ENCODE measurements around the gene SESN1. TPM values are rescaled to one million over a fixed set of nuclear protein-coding genes. Genes with fewer than 3 reads are reported as not detected.

Gene SESN1
- total RNA-seq, 1 donor from 2014 or later, result 29.6 TPM

- intact Hi-C loops (cut with DNase I), result no loop called here
- no peak for DNase-seq (ENCODE audit: low spot score)
These were observed 49.2 kb downstream of the SESN1 start for GRCh38 chr6:109045493-109045892.

DNA sequence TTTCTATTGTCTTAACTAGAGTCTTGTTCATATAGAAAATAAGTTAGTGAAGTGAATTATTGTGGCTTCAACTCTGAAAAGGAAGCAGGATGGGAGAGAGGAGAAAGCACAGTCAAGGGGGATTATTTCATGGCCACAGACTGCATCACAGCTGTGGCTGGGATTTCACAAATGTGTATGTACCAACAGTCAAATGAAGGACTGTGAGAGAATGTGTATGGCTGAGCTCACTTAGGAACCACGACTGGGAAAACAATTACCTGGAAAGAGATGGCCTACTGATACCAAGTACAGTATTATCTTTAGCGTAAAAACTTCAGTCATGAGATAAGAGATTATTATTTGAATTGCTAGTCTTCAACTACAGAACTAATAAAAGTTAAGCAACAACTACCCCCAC, 54.9 kb downstream of the SESN1 start:
- intact Hi-C loops (cut with DNase I), result no loop called here

GRCh38 chr6:109038837-109039398, 55.7 kb downstream of the SESN1 start:
- intact Hi-C loops (cut with DNase I), result no loop called here
- DNase-seq (ENCODE audit: low spot score), result no peak

More for the DNA sequence above, 54.9 kb downstream of the SESN1 start:
- no peak for DNase-seq (ENCODE audit: low spot score)

GRCh38 chr6:109036574-109037294, 57.9 kb downstream of the SESN1 start:
- intact Hi-C loops (cut with DNase I), result no loop called here
- no peak for DNase-seq (ENCODE audit: low spot score)

- DNase-seq (ENCODE audit: low spot score), result no peak
- intact Hi-C loops (cut with DNase I), result no loop called here
These were observed 60.1 kb downstream of the SESN1 start for GRCh38 chr6:109034526-109034925.

DNA sequence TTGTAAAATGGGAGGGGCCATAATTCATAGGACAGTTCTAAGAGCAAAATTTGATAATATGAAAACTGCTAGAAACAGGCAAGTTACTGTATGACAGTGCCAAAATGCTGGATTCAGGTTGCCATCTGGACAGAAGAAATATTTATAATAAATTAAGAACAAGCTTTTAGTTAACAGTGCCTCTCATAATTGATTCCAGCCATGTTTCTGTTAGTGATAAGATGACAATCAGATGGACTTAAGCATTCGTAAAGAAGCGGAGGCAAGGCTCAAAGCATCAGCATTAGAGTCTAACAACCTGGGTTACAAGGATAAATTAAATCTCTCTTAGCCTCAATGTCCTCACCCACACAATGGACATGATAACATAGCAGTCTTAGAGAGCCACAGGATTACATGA, 61.0 kb downstream of the SESN1 start:
- intact Hi-C loops (cut with DNase I), result no loop called here
- DNase-seq (ENCODE audit: low spot score), result no peak

DNA sequence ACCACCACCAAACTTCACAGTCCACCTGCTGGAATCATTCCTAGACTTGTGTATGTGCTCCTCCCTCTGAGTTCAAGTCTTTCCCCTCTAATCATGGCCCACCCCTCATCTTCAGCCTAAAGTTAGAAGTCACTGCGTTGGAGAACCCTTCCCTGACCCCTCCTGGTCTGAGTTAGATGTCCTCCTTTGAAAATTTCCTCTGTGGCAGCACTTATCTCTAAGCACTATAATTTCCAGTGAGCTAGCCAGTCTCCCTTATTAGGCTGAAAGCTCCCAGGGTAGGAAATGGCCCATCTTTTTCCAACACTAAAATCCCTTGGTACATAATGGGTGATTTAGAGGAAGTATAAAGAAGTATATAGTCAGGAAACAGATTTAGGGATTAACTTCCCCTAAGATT, 63.2 kb downstream of the SESN1 start:
- intact Hi-C loops (cut with DNase I), result no loop called here
- DNase-seq (ENCODE audit: low spot score), result no peak

GRCh38 chr6:109029313-109029712, 65.3 kb downstream of the SESN1 start:
- DNase-seq (ENCODE audit: low spot score), result no peak
- intact Hi-C loops (cut with DNase I), result no loop called here

GRCh38 chr6:109028439-109028838, 66.2 kb downstream of the SESN1 start:
- intact Hi-C loops (cut with DNase I), result no loop called here
- DNase-seq (ENCODE audit: low spot score), result no peak

DNA sequence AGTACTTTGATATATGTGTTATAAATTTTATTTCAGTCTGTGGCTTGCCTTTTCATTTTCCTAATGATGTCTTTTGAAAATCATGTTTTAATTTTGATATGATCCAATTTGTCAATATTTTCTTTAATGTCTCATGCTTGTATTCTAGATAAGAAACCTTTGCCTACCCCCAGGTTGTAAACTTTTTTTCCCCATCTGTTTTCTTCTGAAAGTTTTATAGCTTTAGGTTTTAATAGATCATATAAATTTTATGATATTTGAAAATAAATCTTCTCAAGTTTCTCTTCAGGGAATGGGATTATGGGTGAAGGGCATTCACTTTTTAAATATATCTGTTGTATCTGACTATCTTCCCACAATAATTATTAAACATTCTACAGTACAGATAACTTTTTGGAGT, 66.7 kb downstream of the SESN1 start:
- intact Hi-C loops (cut with DNase I), result no loop called here
- no peak for DNase-seq (ENCODE audit: low spot score)

GRCh38 chr6:109025639-109026038, 69.0 kb downstream of the SESN1 start:
- DNase-seq (ENCODE audit: low spot score), result no peak
- intact Hi-C loops (cut with DNase I), result no loop called here

DNA sequence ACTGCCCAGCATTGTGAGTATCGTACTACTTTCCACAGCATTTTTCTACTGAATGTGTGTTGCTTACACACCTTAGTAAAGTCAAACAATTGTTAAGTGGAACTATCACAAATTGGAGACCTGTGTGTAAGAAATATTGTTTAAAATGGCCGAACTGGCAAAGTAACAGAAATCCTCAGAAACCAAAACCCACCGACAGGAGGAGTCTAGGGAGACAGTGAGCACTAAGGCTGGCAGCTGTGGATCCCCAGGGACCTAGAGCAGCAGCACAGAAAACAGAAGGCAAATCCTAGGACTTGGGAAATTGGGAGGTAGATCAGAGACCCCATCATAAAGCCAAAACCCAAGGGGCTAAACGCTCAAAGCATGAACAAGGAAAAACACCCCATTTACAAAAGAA, 69.9 kb downstream of the SESN1 start:
- no peak for DNase-seq (ENCODE audit: low spot score)
- intact Hi-C loops (cut with DNase I), result no loop called here

- no peak for DNase-seq (ENCODE audit: low spot score)
- intact Hi-C loops (cut with DNase I), result no loop called here
These were observed 70.3 kb downstream of the SESN1 start for GRCh38 chr6:109024368-109024767.

DNA sequence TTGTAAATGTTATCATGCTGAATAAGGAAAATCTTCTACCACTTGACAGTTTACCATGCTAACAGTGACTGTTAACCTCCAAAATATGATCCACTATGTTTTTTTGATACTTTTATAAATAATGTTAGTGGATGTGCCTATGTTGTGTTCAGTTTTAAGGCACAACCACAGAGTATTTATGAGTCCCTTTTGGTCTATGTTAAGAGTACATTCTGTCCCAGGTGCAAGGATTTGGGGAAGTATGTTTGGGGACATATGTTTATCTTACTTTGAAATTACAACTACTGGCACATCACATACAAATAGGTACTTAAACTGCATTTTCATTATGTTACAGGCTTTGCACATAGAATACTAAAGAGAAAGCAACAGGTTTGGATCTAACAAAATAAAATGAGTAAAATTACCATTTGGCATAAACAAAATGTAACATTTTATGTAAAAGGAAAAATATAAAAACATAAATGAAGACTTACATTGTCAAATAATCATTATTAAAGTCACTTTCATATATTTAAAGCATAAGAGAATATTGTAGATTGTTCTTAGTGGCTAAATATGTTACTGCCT, 71.2 kb downstream of the SESN1 start:
- intact Hi-C loops (cut with DNase I), result no loop called here

GRCh38 chr6:109021870-109022269, 72.8 kb downstream of the SESN1 start:
- no peak for DNase-seq (ENCODE audit: low spot score)
- intact Hi-C loops (cut with DNase I), result no loop called here

More for the DNA sequence above, 71.2 kb downstream of the SESN1 start:
- DNase-seq (ENCODE audit: low spot score), result no peak

DNA sequence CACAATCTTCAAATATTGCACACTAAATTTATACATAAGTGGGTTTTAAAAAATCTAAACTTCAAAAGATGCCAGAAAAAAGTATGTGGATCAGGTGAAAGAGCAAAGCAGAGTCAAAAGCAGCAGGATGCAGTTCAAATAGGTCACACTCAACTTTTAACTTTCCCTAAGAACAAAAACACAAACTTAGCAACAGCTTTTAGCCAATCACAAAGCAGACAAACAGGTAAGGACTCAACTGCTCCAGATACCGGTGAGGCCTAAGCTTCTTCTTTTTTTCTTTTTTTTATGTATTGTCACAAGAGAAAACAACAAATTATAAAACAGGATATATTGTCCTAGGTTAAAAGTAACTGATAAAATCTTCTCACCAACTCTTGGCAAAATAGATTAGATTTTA, 74.7 kb downstream of the SESN1 start:
- intact Hi-C loops (cut with DNase I), result no loop called here

DNA sequence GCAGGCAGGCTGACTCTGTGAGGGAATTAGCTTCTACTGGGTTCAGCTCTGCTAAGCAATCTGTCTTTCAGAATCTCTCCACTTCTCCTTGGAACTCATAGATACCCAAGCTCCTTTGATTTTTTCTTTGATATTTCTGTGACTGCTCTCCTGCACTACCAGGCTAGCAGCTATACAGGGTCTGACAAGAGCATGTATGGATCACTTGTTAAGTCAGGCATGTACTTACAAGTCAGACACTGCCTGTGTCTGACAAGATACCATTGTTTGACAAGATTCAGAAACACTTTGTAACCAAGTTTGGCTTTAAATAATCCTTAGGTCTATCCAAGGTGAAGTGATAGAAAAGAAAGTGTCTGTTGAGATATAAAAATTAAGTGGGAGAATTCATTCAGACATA, 79.5 kb downstream of the SESN1 start:
- intact Hi-C loops (cut with DNase I), result no loop called here
- no peak for DNase-seq (ENCODE audit: low spot score)

More for the DNA sequence above, 74.7 kb downstream of the SESN1 start:
- DNase-seq (ENCODE audit: low spot score), result no peak

DNA sequence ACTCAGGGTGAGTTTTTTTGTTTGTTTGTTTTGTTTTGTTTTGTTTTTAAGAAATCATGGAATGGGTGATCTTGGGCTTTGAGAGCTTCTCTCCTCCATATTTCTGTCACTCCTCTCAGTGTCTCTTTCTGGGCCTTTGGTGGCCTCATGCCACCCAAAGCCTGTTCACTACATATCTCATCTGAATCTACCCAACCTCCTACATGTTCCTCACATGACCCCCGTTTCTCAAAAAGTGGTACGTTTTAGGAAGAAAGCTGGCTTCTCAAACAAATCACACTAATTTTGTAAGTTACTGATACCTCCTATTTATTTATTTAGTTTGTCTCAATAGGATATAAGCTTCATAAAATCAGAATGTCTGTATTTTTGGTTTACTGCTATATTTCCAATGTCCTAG, 80.0 kb downstream of the SESN1 start:
- intact Hi-C loops (cut with DNase I), result no loop called here
- no peak for DNase-seq (ENCODE audit: low spot score)

DNA sequence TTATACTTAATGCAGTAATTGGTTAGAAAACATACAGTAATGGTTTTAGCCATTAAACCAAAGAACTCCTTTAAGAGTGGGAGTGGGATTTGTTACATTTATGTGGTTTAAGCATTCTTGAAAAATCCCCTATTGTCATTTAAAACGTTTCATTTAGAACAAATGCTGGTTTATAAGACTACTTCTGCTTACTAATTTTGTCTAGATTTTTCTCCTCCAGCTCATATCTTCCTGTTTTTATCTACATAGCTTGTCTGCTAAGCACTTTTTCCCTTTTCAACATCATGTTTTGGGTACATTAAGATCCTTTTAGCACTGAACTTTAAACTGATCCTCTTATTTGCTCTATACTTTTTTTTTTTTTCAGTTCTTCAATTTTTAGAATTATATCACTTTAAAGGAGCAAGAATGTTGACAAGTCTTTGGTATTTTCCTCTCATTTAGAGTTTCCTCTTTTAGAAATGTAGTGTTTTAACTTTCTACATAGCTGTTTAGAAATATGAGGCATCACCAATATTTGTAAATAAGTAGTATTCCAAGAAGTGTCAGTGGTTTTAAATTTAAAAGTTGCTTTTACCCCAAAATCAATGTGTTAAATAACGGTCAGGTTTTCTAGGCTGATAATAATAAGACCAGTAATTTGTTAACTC, 80.9 kb downstream of the SESN1 start:
- no peak for DNase-seq (ENCODE audit: low spot score)
- intact Hi-C loops (cut with DNase I), result no loop called here

DNA sequence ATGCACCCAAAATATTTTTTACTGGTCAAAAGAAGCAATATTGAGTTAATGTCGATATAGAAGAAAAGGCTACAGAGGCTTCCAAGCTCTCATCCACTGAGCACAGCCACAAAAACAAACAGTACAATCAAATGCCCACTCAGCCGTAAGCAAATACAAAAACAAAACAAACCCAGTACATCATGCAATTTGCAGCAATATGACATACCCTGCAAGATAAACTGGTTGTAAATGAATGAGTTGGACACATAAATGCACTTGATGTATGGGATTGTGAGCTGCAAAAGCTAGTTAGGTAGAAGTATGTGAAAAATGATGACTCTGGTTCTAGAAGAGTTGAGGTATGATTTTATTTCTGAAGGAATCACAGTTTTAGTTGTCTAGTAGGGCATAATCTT, 83.9 kb downstream of the SESN1 start:
- intact Hi-C loops (cut with DNase I), result no loop called here
- DNase-seq (ENCODE audit: low spot score), result no peak
